ENCODE results near the gene DMWD. TPM values are rescaled to one million over a fixed set of nuclear protein-coding genes. Genes with fewer than 3 reads are reported as not detected.

DMWD gene
- polyA plus RNA-seq, 2 of the 4 experiments (the other 2 are of a cell fraction), result 17.1 to 31.3 TPM

GRCh38 chr19:45769821-45770191 lies 22.8 kb downstream of the DMWD start (continued):
- TF ChIP-seq CBX8 (IDR thresholded peaks at IDR 0.05) (no peak), CHD2 (IDR thresholded peaks at IDR 0.05; ENCODE audit: low read length, partially characterized antibody) (no peak), CTCF (IDR thresholded peaks at IDR 0.05) (no peak), HOXB5 (CRISPR knock-in tag; IDR thresholded peaks at IDR 0.05) (no peak), BHLHE40 (IDR thresholded peaks at IDR 0.05; ENCODE audit: low read depth, low read length) (no peak), RCOR1 (IDR thresholded peaks at IDR 0.05; ENCODE audit: low read depth, low read length) (no peak), FOSL2 (IDR thresholded peaks at IDR 0.05) (no peak), FOSL2 (CRISPR knock-in tag; IDR thresholded peaks at IDR 0.05) (no peak), REST (IDR thresholded peaks at IDR 0.05) (no peak), RFX5 (IDR thresholded peaks at IDR 0.05) (no peak), NR3C1 (IDR thresholded peaks at IDR 0.05) (no peak), E2F6 (IDR thresholded peaks at IDR 0.05; ENCODE audit: borderline replicate concordance, low read depth) (0 out of 2 replicates have a peak, but pooled peaks have one; percentile 9), RARB (CRISPR knock-in tag; IDR thresholded peaks at IDR 0.05) (no peak), KDM5A (IDR thresholded peaks at IDR 0.05) (peak; percentile 54; the same call in 1 of the 2 replicates), TP53 (CRISPR knock-in tag; IDR thresholded peaks at IDR 0.05) (no peak), PBX3 (IDR thresholded peaks at IDR 0.05) (peak; percentile 14; the same call in 1 of the 2 replicates), JUN (IDR thresholded peaks at IDR 0.05) (no peak), RNF2 (IDR thresholded peaks at IDR 0.05; ENCODE audit: borderline replicate concordance, low read depth) (no peak), TFCP2L1 (CRISPR knock-in tag; IDR thresholded peaks at IDR 0.05) (0 out of 2 replicates have a peak, but pooled peaks have one; percentile 52)

GRCh38 chr19:45768984-45769782 lies 23.5 kb downstream of the DMWD start, which contains the start of gene SIX5:
Gene SIX5 (minus strand): TSS chr19:45769252. CDS start chr19:45768844, 408 bp downstream.
- Histone ChIP-seq H3K9me3 (no peaks in the 10 kb centered on the region), H3K4me1 (peaks cover 18% of the 10 kb centered on the region), H3K27ac (peak within 1 kb of the TSS; percentile 93 to 99), H3K4me2 (peak within 1 kb of the TSS; percentile 86), H3K4me3 (peak within 1 kb of the TSS; percentile 78)
- POLR2A ChIA-PET, result interaction anchor here (0.5 to 4.5 kb wide), 29 partner anchors 8 to 663 kb away, joined by 3 to 68 read pairs (median 5); partner anchors contain the start of genes DMPK, DMWD, FBXO46 and OPA3
- FAIRE-seq, result peak; percentile 86
- DNase-seq (ENCODE audit: low read depth in 1 of 2, low spot score in 1 of 2), result peak; percentile 98 to 100
- CTCF ChIA-PET, result interaction anchor here (0.6 to 74.3 kb wide), 29 partner anchors 13 to 1117 kb away, joined by 3 to 2204 read pairs (median 7); partner anchors contain the start of genes DMPK, DMWD, FBXO46 and FOXA3
- 2% methylated on average over 43 of the region's 70 CpGs for WGBS (ENCODE audit: missing lambda C conversion rate)
- peak; percentile 46 to 79 for ATAC-seq
- TF ChIP-seq CHD2 (IDR thresholded peaks at IDR 0.05; ENCODE audit: low read length, partially characterized antibody) (no peak), ATOH8 (CRISPR knock-in tag; IDR thresholded peaks at IDR 0.05; ENCODE audit: low read depth) (no peak), NPAS2 (CRISPR knock-in tag; IDR thresholded peaks at IDR 0.05; ENCODE audit: borderline replicate concordance) (no peak), EHMT2 (IDR thresholded peaks at IDR 0.05; ENCODE audit: low read depth) (no peak), JUNB (IDR thresholded peaks at IDR 0.05) (no peak), HOXB13 (CRISPR knock-in tag; IDR thresholded peaks at IDR 0.05; ENCODE audit: low read depth) (no peak), HDAC2 (IDR thresholded peaks at IDR 0.05) (no peak), EHF (CRISPR knock-in tag; IDR thresholded peaks at IDR 0.05) (peak; percentile 28; the same call in 1 of the 2 replicates), CHD4 (IDR thresholded peaks at IDR 0.05; ENCODE audit: borderline replicate concordance) (no peak), KDM1A (IDR thresholded peaks at IDR 0.05; ENCODE audit: low read depth) (no peak), CEBPB (IDR thresholded peaks at IDR 0.05) (0 out of 4 replicates have a peak, but pooled peaks of 1 of the 2 experiments have one; percentile 28), FOSB (CRISPR knock-in tag; IDR thresholded peaks at IDR 0.05) (0 out of 2 replicates have a peak, but pooled peaks have one; percentile 66), GATA3 (IDR thresholded peaks at IDR 0.05; ENCODE audit: borderline replicate concordance) (peak; percentile 71), EP300 (IDR thresholded peaks at IDR 0.05) (peak in 1 of 2 experiments; percentile 41; a peak in 1 of 5 replicates), CBX8 (IDR thresholded peaks at IDR 0.05) (no peak)

Data from A549 (cell line).